Neural progenitor cell (in vitro differentiated cells): Measurements from ENCODE around the gene IGSF6. TPM values are rescaled to one million over a fixed set of nuclear protein-coding genes. Genes with fewer than 3 reads are reported as not detected.
A peak's percentile ranks its signal among the peaks of the same experiment; 100 is the strongest.

ENCODE experiments used
- DNase-seq: peaks from one replicate; pipeline ENCODE4 v3.0.0-alpha.2; 2016; ENCODE audit warnings: low spot score
- H2AFZ ChIP-seq: fragments of 200-600 bp; sonication (generic); replicated peaks from 2 replicates; pipeline ENCODE4 v1.6.1; 2016; ENCODE audit warnings: antibody characterized with exemption
- H3F3A ChIP-seq: fragments of 200-600 bp; sonication (generic); 2 replicates; pipeline ENCODE4 v1.6.1; 2016; ENCODE audit warnings: antibody characterized with exemption, low read depth
- H3K27ac ChIP-seq: fragments of 200-600 bp; sonication (generic); 2 replicates; pipeline ENCODE4 v1.5.1; 2016; ENCODE audit warnings: mild to moderate bottlenecking
- H3K27me3 ChIP-seq: fragments of 200-600 bp; sonication (generic); 2 replicates; pipeline ENCODE4 v1.6.1; 2016; ENCODE audit warnings: mild to moderate bottlenecking, moderate library complexity
- H3K36me3 ChIP-seq: fragments of 200-600 bp; sonication (generic); 2 replicates; pipeline ENCODE4 v1.5.1; 2016
- H3K4me1 ChIP-seq: fragments of 200-600 bp; sonication (generic); 2 replicates; pipeline ENCODE4 v1.6.1; 2016; ENCODE audit warnings: mixed run types
- H3K4me2 ChIP-seq: fragments of 200-600 bp; sonication (generic); 2 replicates; pipeline ENCODE4 v1.6.1; 2016
- H3K4me3 ChIP-seq: fragments of 200-600 bp; sonication (generic); 2 replicates; pipeline ENCODE4 v1.5.1; 2016
- H3K79me2 ChIP-seq: fragments of 200-600 bp; sonication (generic); 2 replicates; pipeline ENCODE4 v1.6.1; 2016; ENCODE audit warnings: low read depth
- H3K9ac ChIP-seq: fragments of 200-600 bp; sonication (generic); 2 replicates; pipeline ENCODE4 v1.6.1; 2016
- H3K9me3 ChIP-seq: fragments of 200-600 bp; sonication (generic); 2 replicates; pipeline ENCODE4 v1.5.1; 2016; ENCODE audit warnings: low read depth
- H4K20me1 ChIP-seq: fragments of 200-600 bp; sonication (generic); 2 replicates; pipeline ENCODE4 v1.6.1; 2016; ENCODE audit warnings: low read depth
- H3K27ac Mint-ChIP-seq: 3 replicates; pipeline ENCODE4 v1.8.0; 2021; ENCODE audit warnings: mixed read lengths
- H3K27me3 Mint-ChIP-seq: 2 replicates; pipeline ENCODE4 v1.8.0; 2022; ENCODE audit warnings: low read depth, mild to moderate bottlenecking, inconsistent platforms, moderate library complexity, mixed read lengths; ENCODE audit not compliant: insufficient read depth
- H3K36me3 Mint-ChIP-seq: 3 replicates; pipeline ENCODE4 v1.8.0; 2021; ENCODE audit warnings: mixed read lengths
- H3K4me1 Mint-ChIP-seq: 3 replicates; pipeline ENCODE4 v1.8.0; 2021; ENCODE audit warnings: mixed read lengths
- H3K4me3 Mint-ChIP-seq: 3 replicates; pipeline ENCODE4 v1.8.0; 2021; ENCODE audit warnings: mild to moderate bottlenecking, moderate library complexity, mixed read lengths
- H3K9me3 Mint-ChIP-seq: 3 replicates; pipeline ENCODE4 v1.8.0; 2020; ENCODE audit warnings: mixed read lengths
- CTCF ChIP-seq: fragments of 200-600 bp; sonication (generic); IDR thresholded peaks from 2 replicates; pipeline ENCODE4 v1.5.1; 2017; ENCODE audit warnings: antibody characterized with exemption, mild to moderate bottlenecking
- EZH2 ChIP-seq: fragments of 200-600 bp; sonication (generic); IDR thresholded peaks from 2 replicates; pipeline ENCODE4 v1.6.1; 2017; ENCODE audit warnings: antibody characterized with exemption, mild to moderate bottlenecking, moderate library complexity
- EZH2phosphoT487 ChIP-seq: fragments of 200-600 bp; sonication (generic); IDR thresholded peaks from 2 replicates; pipeline ENCODE4 v1.6.1; 2017; ENCODE audit warnings: antibody characterized with exemption
- total RNA-seq: library from RNA; depleted of rRNA; stranded (reverse); fragments of >200 nt; gene quantifications from 2 replicates; pipeline ENCODE4 v1.2.3, GENCODE V29; 2015; ENCODE audit warnings: low replicate concordance

Gene IGSF6
- total RNA-seq, 1 donor from 2014 or later, result not detected

DNA sequence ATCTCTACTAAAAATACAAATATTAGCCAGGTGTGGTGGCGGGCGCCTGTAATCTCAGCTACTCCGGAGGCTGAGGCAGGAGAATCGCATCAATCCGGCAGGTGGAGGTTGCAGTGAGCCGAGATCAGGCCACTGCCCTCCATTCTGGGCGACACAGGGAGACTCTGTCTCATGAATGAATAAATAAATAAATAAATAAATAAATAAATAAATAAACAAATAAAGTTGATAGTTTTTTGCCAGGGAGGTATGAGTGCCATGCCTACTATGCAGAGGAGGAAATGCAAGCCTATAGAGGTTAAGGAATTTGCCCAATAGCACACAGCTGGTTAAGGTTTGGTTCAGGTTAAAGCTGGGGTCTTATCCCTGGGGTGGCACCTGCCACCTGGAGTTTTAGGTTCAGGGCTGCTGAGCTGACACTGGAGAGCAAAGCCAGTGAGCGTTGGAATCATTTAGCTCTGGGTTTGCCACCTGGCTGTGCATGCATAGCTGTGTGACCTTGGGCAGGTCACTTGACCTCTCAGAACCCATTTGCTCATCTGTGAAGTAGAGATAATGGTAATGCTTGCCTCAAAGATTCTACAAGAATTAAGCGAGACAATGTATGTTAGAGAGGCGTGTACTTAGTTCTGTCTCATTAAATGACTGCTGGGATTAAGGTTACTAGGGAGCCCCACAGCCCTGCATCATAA is 12.5 kb upstream of the IGSF6 start:
- H3K36me3 Mint-ChIP-seq, result no peaks in the 10 kb centered on the region
- H3K27ac ChIP-seq, result no peak overlapping the region
- peaks cover 4% of the 10 kb centered on the region for H3K27me3 Mint-ChIP-seq

GRCh38 chr16:21663889-21664647 is 11.7 kb upstream of the IGSF6 start, which contains the start of gene OTOA:
Gene OTOA (plus strand): TSS chr16:21663968. CDS start chr16:21678515, 14,547 bp downstream.
- peak within 1 kb of the TSS; percentile 75 for H2AFZ ChIP-seq
- H3K9me3 ChIP-seq, result no peaks in the 10 kb centered on the region
- Mint-ChIP-seq H3K4me1 (peaks cover 22% of the 10 kb centered on the region), H3K4me3 (no peak within 1 kb of the TSS), H3K27me3 (peaks cover 4% of the 10 kb centered on the region), H3K36me3 (no peaks in the 10 kb centered on the region), H3K27ac (no peak within 1 kb of the TSS), H3K9me3 (peaks cover 2% of the 10 kb centered on the region)
- peak; percentile 46 for DNase-seq
- no peaks in the 10 kb centered on the region for H3K36me3 ChIP-seq
- H3K9ac ChIP-seq, result no peak within 1 kb of the TSS
- TF ChIP-seq CTCF (no peak), EZH2 (no peak), EZH2phosphoT487 (no peak)
- H3F3A ChIP-seq, result peaks cover 39% of the 10 kb centered on the region
- H3K4me3 ChIP-seq, result peak within 1 kb of the TSS; percentile 27
- H3K79me2 ChIP-seq, result no peaks in the 10 kb centered on the region
- no peak within 1 kb of the TSS for H3K27ac ChIP-seq
- H3K4me2 ChIP-seq, result peak within 1 kb of the TSS; percentile 44
- H4K20me1 ChIP-seq, result no peaks in the 10 kb centered on the region
- peaks cover 29% of the 10 kb centered on the region for H3K4me1 ChIP-seq
- H3K27me3 ChIP-seq, result peaks cover 14% of the 10 kb centered on the region

More for the DNA sequence above, 12.5 kb upstream of the IGSF6 start:
- H3K4me3 ChIP-seq, result no peak overlapping the region
- H3K4me1 ChIP-seq, result peaks cover 29% of the 10 kb centered on the region
- Mint-ChIP-seq H3K9me3 (peaks cover 2% of the 10 kb centered on the region), H3K27ac (peak overlapping the region; percentile 74), H3K4me1 (peaks cover 22% of the 10 kb centered on the region), H3K4me3 (no peak overlapping the region)
- DNase-seq, result peak; percentile 5
- TF ChIP-seq CTCF, result no peak
- TF ChIP-seq EZH2, result no peak
- TF ChIP-seq EZH2phosphoT487, result no peak
- H3K79me2 ChIP-seq, result no peaks in the 10 kb centered on the region
- H3K27me3 ChIP-seq, result peaks cover 14% of the 10 kb centered on the region
- H3K9me3 ChIP-seq, result no peaks in the 10 kb centered on the region
- peak overlapping the region; percentile 47 for H3K4me2 ChIP-seq
- H3K36me3 ChIP-seq, result no peaks in the 10 kb centered on the region
- H2AFZ ChIP-seq, result no peak overlapping the region
- no peaks in the 10 kb centered on the region for H4K20me1 ChIP-seq
- no peak overlapping the region for H3K9ac ChIP-seq
- peaks cover 39% of the 10 kb centered on the region for H3F3A ChIP-seq

DNA sequence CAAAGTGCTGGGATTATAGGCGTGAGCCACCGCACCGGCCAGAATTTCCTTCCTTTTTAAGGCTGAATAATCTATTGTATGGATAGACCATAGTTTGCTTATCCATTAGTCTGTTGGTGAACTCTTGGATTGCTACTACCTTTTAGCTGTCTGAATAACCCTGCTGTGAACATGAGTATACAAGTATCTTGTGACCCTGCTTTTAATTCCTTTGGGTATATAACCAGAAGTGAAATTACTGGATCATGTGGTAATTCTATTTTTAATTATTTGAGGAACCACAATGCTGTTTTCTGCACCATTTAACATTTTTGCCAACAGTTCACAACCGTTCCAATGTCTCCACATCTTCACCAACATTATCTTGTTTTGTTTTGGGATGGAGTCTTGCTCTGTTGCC is 6.7 kb upstream of the IGSF6 start:
- H3K27ac Mint-ChIP-seq, result no peak overlapping the region
- no peaks in the 10 kb centered on the region for H3K9me3 ChIP-seq
- H3K9me3 Mint-ChIP-seq, result no peaks in the 10 kb centered on the region
- H3K4me1 ChIP-seq, result no peaks in the 10 kb centered on the region
- TF ChIP-seq EZH2 (no peak), CTCF (no peak), EZH2phosphoT487 (no peak)
- H3K27me3 Mint-ChIP-seq, result no peaks in the 10 kb centered on the region
- no peaks in the 10 kb centered on the region for H3K79me2 ChIP-seq
- peaks cover 5% of the 10 kb centered on the region for H3K36me3 Mint-ChIP-seq
- H3K27me3 ChIP-seq, result peaks cover 12% of the 10 kb centered on the region
- no peak overlapping the region for H3K4me3 Mint-ChIP-seq
- H3F3A ChIP-seq, result peaks cover 12% of the 10 kb centered on the region
- no peak overlapping the region for H3K27ac ChIP-seq
- no peak overlapping the region for H2AFZ ChIP-seq
- H3K4me2 ChIP-seq, result no peak overlapping the region
- H3K36me3 ChIP-seq, result no peaks in the 10 kb centered on the region
- H3K4me3 ChIP-seq, result no peak overlapping the region
- no peaks in the 10 kb centered on the region for H4K20me1 ChIP-seq
- no peak for DNase-seq
- no peaks in the 10 kb centered on the region for H3K4me1 Mint-ChIP-seq
- H3K9ac ChIP-seq, result no peak overlapping the region
